ENCODE results near the gene RBFOX2. TPM values are rescaled to one million over a fixed set of nuclear protein-coding genes. Genes with fewer than 3 reads are reported as not detected.

The RBFOX2 gene
- total RNA-seq, 1 experiment from 2014 or later: 81.1 TPM

GRCh38 chr22:36064358-36064757, 35.7 kb upstream of the RBFOX2 start:
- Histone ChIP-seq H3K27me3 (ENCODE audit: control insufficient read depth, insufficient read depth, low read length) (no peaks in the 10 kb centered on the region), H3K27ac (ENCODE audit: low read length) (no peak overlapping the region), H3K4me3 (ENCODE audit: low read depth in 2 of 2, low read length in 2 of 2) (no peak overlapping the region), H3K9me3 (ENCODE audit: control insufficient read depth, insufficient read depth, low read depth, low read length) (no peaks in the 10 kb centered on the region), H3K36me3 (ENCODE audit: control insufficient read depth, insufficient read depth, low read length) (no peaks in the 10 kb centered on the region), H3K4me1 (ENCODE audit: control insufficient read depth, insufficient read depth, low read length) (no peaks in the 10 kb centered on the region)
- intact Hi-C loops (cut with micrococcal nuclease; ENCODE audit: unreplicated experiment): loop anchor here (10.0 kb wide), 1 partner anchor 130 kb away; no protein-coding TSS in a partner anchor
- no peak for TF ChIP-seq CTCF (IDR thresholded peaks at IDR 0.05)
- TF ChIP-seq TCF7L2 (IDR thresholded peaks at IDR 0.05; ENCODE audit: low read depth, low read length): no peak
- no peak for TF ChIP-seq POLR2AphosphoS5 (IDR thresholded peaks at IDR 0.05; ENCODE audit: low read depth, low read length)
- no peak for TF ChIP-seq SIN3A (IDR thresholded peaks at IDR 0.05; ENCODE audit: borderline replicate concordance, insufficient read depth, low read depth, low read length)
- TF ChIP-seq REST (IDR thresholded peaks at IDR 0.05; ENCODE audit: insufficient read depth in 1 of 2, low read depth in 2 of 2, low read length in 1 of 2): no peak
- ATAC-seq: no peak
- CTCF ChIA-PET: no interaction called here
- no peak for DNase-seq (ENCODE audit: low read depth, low spot score)
- in situ Hi-C loops (cut with HindIII; ENCODE audit: low pct_unique_long_range_greater_than_20kb, low sequenced_read_pairs): no loop called here
- BruUV-seq (replicated peaks): no TSS peak
- POLR2A ChIA-PET: no interaction called here

DNA sequence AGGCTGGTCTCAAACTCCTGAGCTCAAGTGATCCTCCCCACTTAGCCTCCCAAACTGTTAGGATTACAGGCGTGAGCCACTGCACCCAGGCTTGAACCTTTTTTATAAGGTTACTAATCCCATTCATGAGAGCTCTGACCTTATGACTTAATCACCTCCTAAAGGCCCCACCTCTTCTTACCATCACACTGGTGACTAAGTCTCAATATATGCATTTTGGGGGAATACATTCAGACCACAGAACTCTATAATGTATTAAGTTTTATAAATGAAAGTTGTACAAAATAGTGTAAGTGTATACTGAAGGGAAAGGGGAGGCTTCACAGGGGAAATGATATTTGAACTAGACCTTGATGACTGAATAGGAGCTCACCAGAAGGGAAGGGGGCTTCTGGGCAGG, 28.4 kb upstream of the RBFOX2 start:
- H3K27me3 ChIP-seq (ENCODE audit: control insufficient read depth, insufficient read depth, low read length): no peaks in the 10 kb centered on the region
- H3K4me3 ChIP-seq (ENCODE audit: low read depth in 2 of 2, low read length in 2 of 2): no peak overlapping the region
- intact Hi-C loops (cut with micrococcal nuclease; ENCODE audit: unreplicated experiment) (no loop called here), in situ Hi-C loops (cut with HindIII; ENCODE audit: low pct_unique_long_range_greater_than_20kb, low sequenced_read_pairs) (no loop called here)
- TF ChIP-seq TCF7L2 (IDR thresholded peaks at IDR 0.05; ENCODE audit: low read depth, low read length) (no peak), REST (IDR thresholded peaks at IDR 0.05; ENCODE audit: insufficient read depth in 1 of 2, low read depth in 2 of 2, low read length in 1 of 2) (no peak), SIN3A (IDR thresholded peaks at IDR 0.05; ENCODE audit: borderline replicate concordance, insufficient read depth, low read depth, low read length) (no peak), POLR2AphosphoS5 (IDR thresholded peaks at IDR 0.05; ENCODE audit: low read depth, low read length) (no peak), CTCF (IDR thresholded peaks at IDR 0.05) (no peak)
- no TSS peak for BruUV-seq (replicated peaks)
- no peak for DNase-seq (ENCODE audit: low read depth, low spot score)
- H3K4me1 ChIP-seq (ENCODE audit: control insufficient read depth, insufficient read depth, low read length): no peaks in the 10 kb centered on the region; the same call in 1 of the 2 replicates
- H3K36me3 ChIP-seq (ENCODE audit: control insufficient read depth, insufficient read depth, low read length): no peaks in the 10 kb centered on the region
- ChIA-PET CTCF (no interaction called here), POLR2A (no interaction called here)
- H3K9me3 ChIP-seq (ENCODE audit: control insufficient read depth, insufficient read depth, low read depth, low read length): no peaks in the 10 kb centered on the region
- ATAC-seq: no peak
- H3K27ac ChIP-seq (ENCODE audit: low read length): no peak overlapping the region

All from Panc1 (cell line).